Esophagus squamous epithelium (tissue), 5 donors: ENCODE data around the gene TLNRD1. TPM values are rescaled to one million over a fixed set of nuclear protein-coding genes. Genes with fewer than 3 reads are reported as not detected.

Experiments
- DNase-seq: peaks from one replicate; lab custom pipeline; 2025; lab: John Stamatoyannopoulos, UW
- H3K27ac ChIP-seq, 4 donors: fragments of 200-600 bp; sonication (generic); one replicate each; pipeline ENCODE4 v1.5.1; 2016 to 2019; ENCODE audit warnings: mild to moderate bottlenecking in 1 of 4
- H3K27me3 ChIP-seq, 4 donors: fragments of 200-600 bp; sonication (generic); 1 replicate in 3 of 4; 2 replicates in 1 of 4; pipeline versions ENCODE4 v1.5.1 to v1.6.0; 2017 to 2021; ENCODE audit warnings: antibody characterized with exemption in 1 of 4
- H3K36me3 ChIP-seq, 3 donors: fragments of 200-600 bp; sonication (generic); one replicate each; pipeline ENCODE4 v1.5.1; 2016 to 2019
- H3K4me1 ChIP-seq, 3 donors: fragments of 200-600 bp; sonication (generic); one replicate each; pipeline ENCODE4 v1.5.1; 2017 to 2019
- H3K4me3 ChIP-seq, 4 donors: fragments of 200-600 bp; sonication (generic); 1 replicate in 3 of 4; 2 replicates in 1 of 4; pipeline ENCODE4 v1.5.1; 2016 to 2019; ENCODE audit warnings: mild to moderate bottlenecking in 2 of 4, moderate library complexity in 1 of 4
- H3K9me3 ChIP-seq, 3 donors: fragments of 200-600 bp; sonication (generic); one replicate each; pipeline ENCODE4 v1.5.1; 2016 to 2019
- CTCF ChIP-seq, 6 experiments: fragments of 450-650 bp in 4 of 6; fragments of 200-600 bp in 2 of 6; sonication (generic) in 2 of 6; IDR thresholded peaks; one replicate each; pipeline ENCODE4 v1.5.1; 2016 to 2019; ENCODE audit warnings: antibody characterized with exemption in 6 of 6, mild to moderate bottlenecking in 4 of 6, moderate library complexity in 4 of 6
- POLR2A ChIP-seq, 4 donors: fragments of 450-650 bp; IDR thresholded peaks; one replicate each; pipeline ENCODE4 v1.6.1; 2017; ENCODE audit warnings: antibody characterized with exemption in 4 of 4, mild to moderate bottlenecking in 4 of 4, moderate library complexity in 3 of 4
- WGBS, 2 donors: methylation state at CpG; one replicate each; pipeline ENCODE4 v1.1.5; 2018; 5-methylcytosine and 5-hydroxymethylcytosine counted together
- intact Hi-C: fragments of 100-400 bp; cut with DNase I; formaldehyde crosslinking; loops from one replicate; pipeline ENCODE4 v1.15.0; 2022
- total RNA-seq, 4 donors: library from RNA; depleted of rRNA; stranded (reverse); fragments of >200 nt; gene quantifications; one replicate each; pipeline ENCODE4 v1.1.0, GENCODE V29; 2016
- donor health status: DM: yes; HTN: yes; CAD: no.

Gene TLNRD1
- total RNA-seq, 4 donors from 2014 or later = 17.2 to 57.8 (median 22.6) TPM

DNA sequence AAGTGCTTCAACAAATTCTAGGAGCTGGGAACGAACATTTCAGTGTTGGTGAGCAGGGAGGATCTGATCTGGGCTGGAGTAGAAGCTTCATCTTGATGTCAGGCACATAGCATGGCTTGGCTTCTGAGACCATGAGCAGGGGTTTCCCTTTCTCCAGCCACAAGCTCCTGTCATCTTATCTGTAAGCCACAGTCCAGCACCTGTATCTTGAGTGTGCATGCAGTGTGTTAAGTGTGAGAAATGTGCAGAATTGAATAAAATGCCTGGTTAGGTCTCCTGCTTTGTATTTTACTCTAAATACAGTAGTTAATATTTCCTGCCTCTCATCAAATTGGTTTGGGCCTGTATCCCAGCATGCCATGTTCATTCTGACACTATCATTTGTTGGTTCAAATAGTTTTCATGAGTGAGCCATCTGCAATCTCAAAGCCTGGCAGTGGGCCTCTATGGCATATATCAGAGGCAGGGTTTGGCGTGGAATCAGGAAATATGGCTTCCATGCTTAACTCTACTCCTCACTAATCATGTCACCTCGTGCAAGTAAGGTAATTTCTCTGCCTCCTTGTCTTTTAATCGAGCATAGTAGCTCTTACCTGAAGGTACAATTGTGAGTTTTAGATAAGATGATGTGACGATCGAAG, 43.3 kb downstream of the TLNRD1 start:
- WGBS, 2 donors = 88 to 89% methylated on average over 6 of the region's 6 CpGs
- no peak for TF ChIP-seq CTCF (IDR thresholded peaks at IDR 0.05)
- TF ChIP-seq POLR2A (IDR thresholded peaks at IDR 0.05) = no peak
- H3K4me3 ChIP-seq = no peak overlapping the region
- no peak overlapping the region for H3K27ac ChIP-seq
- no peak for DNase-seq
- no peaks in the 10 kb centered on the region for H3K36me3 ChIP-seq
- no peaks in the 10 kb centered on the region for H3K27me3 ChIP-seq
- intact Hi-C loops = no loop called here
- H3K4me1 ChIP-seq = peaks cover 0 to 6% (median 4%) of the 10 kb centered on the region in 3 donors
- no peaks in the 10 kb centered on the region for H3K9me3 ChIP-seq

DNA sequence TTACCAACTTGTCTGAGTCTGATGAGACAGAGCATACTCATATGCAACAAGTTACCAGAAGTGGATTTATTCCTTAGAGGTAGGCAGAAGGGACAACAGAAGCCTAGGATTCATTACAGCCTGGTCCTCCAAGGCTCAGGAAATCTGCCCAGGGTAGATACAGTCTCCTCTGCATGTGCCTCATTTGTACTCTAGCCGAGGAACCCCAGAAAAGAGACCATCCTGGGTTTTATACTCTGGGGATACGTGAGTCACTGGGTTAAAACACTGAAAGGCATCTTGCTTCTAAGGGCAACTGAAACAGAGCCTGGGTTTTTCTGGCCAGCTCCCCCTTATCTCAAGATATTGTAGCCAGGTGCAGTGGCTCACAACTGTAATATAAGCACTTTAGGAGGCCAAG, 45.6 kb downstream of the TLNRD1 start:
- Histone ChIP-seq H3K27me3 (no peaks in the 10 kb centered on the region), H3K27ac (no peak overlapping the region), H3K9me3 (no peaks in the 10 kb centered on the region), H3K36me3 (no peaks in the 10 kb centered on the region), H3K4me3 (no peak overlapping the region), H3K4me1 (no peaks in the 10 kb centered on the region)
- TF ChIP-seq CTCF (IDR thresholded peaks at IDR 0.05) (no peak), POLR2A (IDR thresholded peaks at IDR 0.05) (no peak)
- DNase-seq = no peak
- 80 to 94% methylated on average over 2 of the region's 2 CpGs for WGBS, 2 donors
- intact Hi-C loops = no loop called here

GRCh38 chr15:81047928-81048327, 47.2 kb downstream of the TLNRD1 start:
- no peak overlapping the region for H3K4me3 ChIP-seq
- no peak for DNase-seq
- no peak for TF ChIP-seq POLR2A (IDR thresholded peaks at IDR 0.05)
- TF ChIP-seq CTCF (IDR thresholded peaks at IDR 0.05) = no peak
- no peak overlapping the region for H3K27ac ChIP-seq
- H3K9me3 ChIP-seq = no peaks in the 10 kb centered on the region
- no peaks in the 10 kb centered on the region for H3K27me3 ChIP-seq
- WGBS, 2 donors = 92 to 96% methylated on average over 3 of the region's 3 CpGs
- no peaks in the 10 kb centered on the region for H3K4me1 ChIP-seq
- H3K36me3 ChIP-seq = no peaks in the 10 kb centered on the region
- intact Hi-C loops = no loop called here

- 68 to 89% methylated on average over 4 of the region's 4 CpGs for WGBS, 2 donors
- intact Hi-C loops = no loop called here
- no peak for DNase-seq
- H3K4me1 ChIP-seq = no peaks in the 10 kb centered on the region
- no peaks in the 10 kb centered on the region for H3K27me3 ChIP-seq
- H3K27ac ChIP-seq = no peak overlapping the region
- H3K36me3 ChIP-seq = no peaks in the 10 kb centered on the region
- H3K4me3 ChIP-seq = no peak overlapping the region
- TF ChIP-seq CTCF (IDR thresholded peaks at IDR 0.05) = no peak
- no peak for TF ChIP-seq POLR2A (IDR thresholded peaks at IDR 0.05)
- H3K9me3 ChIP-seq = no peaks in the 10 kb centered on the region
Measured at GRCh38 chr15:81049835-81050234, 49.1 kb downstream of the TLNRD1 start.

- no peaks in the 10 kb centered on the region for H3K36me3 ChIP-seq
- TF ChIP-seq CTCF (IDR thresholded peaks at IDR 0.05) = no peak
- TF ChIP-seq POLR2A (IDR thresholded peaks at IDR 0.05) = no peak
- H3K4me3 ChIP-seq = no peak overlapping the region
- H3K27me3 ChIP-seq = no peaks in the 10 kb centered on the region
- no peaks in the 10 kb centered on the region for H3K4me1 ChIP-seq
- no peaks in the 10 kb centered on the region for H3K9me3 ChIP-seq
- no peak for DNase-seq
- intact Hi-C loops = no loop called here
- H3K27ac ChIP-seq = no peak overlapping the region
Measured at GRCh38 chr15:81050259-81050658, 49.5 kb downstream of the TLNRD1 start.
